Measurements from ENCODE around the gene SLC7A14. TPM values are rescaled to one million over a fixed set of nuclear protein-coding genes. Genes with fewer than 3 reads are reported as not detected.

SLC7A14 gene
- total and polyA plus RNA-seq, 2 experiments from 2014 or later, result 0.05 TPM; not detected in 1

- H3F3A ChIP-seq (ENCODE audit: insufficient read depth), result peaks cover 23% of the 10 kb centered on the region
- H3K4me2 ChIP-seq (ENCODE audit: unreplicated experiment), result no peak overlapping the region
- no peaks in the 10 kb centered on the region for H3K27me3 ChIP-seq (replicated peaks; ENCODE audit: insufficient read depth)
- no peaks in the 10 kb centered on the region for H3K9me2 ChIP-seq (ENCODE audit: insufficient read depth)
- in situ Hi-C loops (cut with MboI), result no loop called here
- H3K27ac ChIP-seq, result no peak overlapping the region
- no peak overlapping the region for H3K9ac ChIP-seq
- WGBS, 2 experiments (ENCODE audit: low coverage in 1 of 2, low lambda C conversion rate in 2 of 2, missing lambda C conversion rate in 2 of 2), result 93 to 100% methylated on average over 3 of the region's 3 CpGs
- H3K4me1 ChIP-seq (ENCODE audit: insufficient read depth), result peaks cover 26% of the 10 kb centered on the region
- H2AFZ ChIP-seq, result no peak overlapping the region
- no peaks in the 10 kb centered on the region for H3K9me3 ChIP-seq (ENCODE audit: low read depth)
- TF ChIP-seq EZH2 (IDR thresholded peaks at IDR 0.05; ENCODE audit: insufficient read depth, poor library complexity, severe bottlenecking), result no peak
- no peak for TF ChIP-seq EZH2phosphoT487 (IDR thresholded peaks at IDR 0.05; ENCODE audit: insufficient read depth, low read depth)
- no peak for DNase-seq
- H3K36me3 ChIP-seq (ENCODE audit: low read depth), result no peaks in the 10 kb centered on the region
- no peaks in the 10 kb centered on the region for H4K20me1 ChIP-seq (ENCODE audit: insufficient read depth)
- no peaks in the 10 kb centered on the region for H3K79me2 ChIP-seq (ENCODE audit: insufficient read depth)
- H3K4me3 ChIP-seq, result no peak overlapping the region
Observed at GRCh38 chr3:170465955-170466354, 119.9 kb downstream of the SLC7A14 start.

DNA sequence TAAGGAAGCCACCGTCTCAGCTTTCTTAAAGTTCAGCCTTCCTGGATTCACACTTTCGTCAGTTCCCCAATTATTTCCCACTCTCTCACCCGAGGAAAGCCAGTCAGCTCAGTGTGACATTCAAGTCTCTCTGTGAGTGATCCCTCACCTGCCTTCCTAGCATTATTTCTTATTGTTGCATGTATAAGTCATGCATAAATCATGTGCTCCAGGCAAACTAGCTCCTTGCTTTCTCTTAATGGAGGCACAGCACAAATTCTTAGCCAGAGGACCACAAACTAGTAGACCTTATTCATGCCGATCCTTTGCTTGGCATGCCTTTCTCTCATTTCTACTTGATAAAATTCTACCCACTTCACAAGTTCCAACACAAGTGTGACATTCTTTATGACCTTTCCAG is 122.9 kb downstream of the SLC7A14 start:
- Histone ChIP-seq H3K79me2 (ENCODE audit: insufficient read depth) (no peaks in the 10 kb centered on the region), H3K4me1 (ENCODE audit: insufficient read depth) (no peaks in the 10 kb centered on the region), H3K9me2 (ENCODE audit: insufficient read depth) (no peaks in the 10 kb centered on the region), H3K36me3 (ENCODE audit: low read depth) (no peaks in the 10 kb centered on the region), H2AFZ (no peak overlapping the region), H3K9ac (no peak overlapping the region), H3F3A (ENCODE audit: insufficient read depth) (no peaks in the 10 kb centered on the region), H3K27me3 (replicated peaks; ENCODE audit: insufficient read depth) (no peaks in the 10 kb centered on the region), H3K27ac (no peak overlapping the region), H3K4me3 (no peak overlapping the region), H3K9me3 (ENCODE audit: low read depth) (no peaks in the 10 kb centered on the region), H3K4me2 (ENCODE audit: unreplicated experiment) (no peak overlapping the region), H4K20me1 (ENCODE audit: insufficient read depth) (no peaks in the 10 kb centered on the region)
- no peak for DNase-seq
- no peak for TF ChIP-seq EZH2phosphoT487 (IDR thresholded peaks at IDR 0.05; ENCODE audit: insufficient read depth, low read depth)
- TF ChIP-seq EZH2 (IDR thresholded peaks at IDR 0.05; ENCODE audit: insufficient read depth, poor library complexity, severe bottlenecking), result no peak
- in situ Hi-C loops (cut with MboI), result no loop called here
- WGBS, 2 experiments (ENCODE audit: low coverage in 1 of 2, low lambda C conversion rate in 2 of 2, missing lambda C conversion rate in 2 of 2), result 68 to 73% methylated on average over 4 of the region's 4 CpGs

GRCh38 chr3:170458285-170458684 is 127.6 kb downstream of the SLC7A14 start:
- in situ Hi-C loops (cut with MboI), result no loop called here
- no peak overlapping the region for H2AFZ ChIP-seq
- H3K4me2 ChIP-seq (ENCODE audit: unreplicated experiment), result no peak overlapping the region
- H3K27ac ChIP-seq, result no peak overlapping the region
- no peak for TF ChIP-seq EZH2 (IDR thresholded peaks at IDR 0.05; ENCODE audit: insufficient read depth, poor library complexity, severe bottlenecking)
- no peak for TF ChIP-seq EZH2phosphoT487 (IDR thresholded peaks at IDR 0.05; ENCODE audit: insufficient read depth, low read depth)
- no peak overlapping the region for H3K9ac ChIP-seq
- H4K20me1 ChIP-seq (ENCODE audit: insufficient read depth), result no peaks in the 10 kb centered on the region
- no peaks in the 10 kb centered on the region for H3K79me2 ChIP-seq (ENCODE audit: insufficient read depth)
- H3K36me3 ChIP-seq (ENCODE audit: low read depth), result no peaks in the 10 kb centered on the region
- no peak for DNase-seq
- no peaks in the 10 kb centered on the region for H3K27me3 ChIP-seq (replicated peaks; ENCODE audit: insufficient read depth)
- H3K9me3 ChIP-seq (ENCODE audit: low read depth), result no peaks in the 10 kb centered on the region
- H3K4me3 ChIP-seq, result no peak overlapping the region
- H3K4me1 ChIP-seq (ENCODE audit: insufficient read depth), result no peaks in the 10 kb centered on the region
- H3F3A ChIP-seq (ENCODE audit: insufficient read depth), result no peaks in the 10 kb centered on the region
- WGBS, 2 experiments (ENCODE audit: low coverage in 1 of 2, low lambda C conversion rate in 2 of 2, missing lambda C conversion rate in 2 of 2), result 42% methylated on average over 4 of the region's 4 CpGs
- H3K9me2 ChIP-seq (ENCODE audit: insufficient read depth), result no peaks in the 10 kb centered on the region

GRCh38 chr3:170454509-170454908 is 131.4 kb downstream of the SLC7A14 start:
- Histone ChIP-seq H3K4me2 (ENCODE audit: unreplicated experiment) (no peak overlapping the region), H4K20me1 (ENCODE audit: insufficient read depth) (no peaks in the 10 kb centered on the region), H3K9ac (no peak overlapping the region), H3K27me3 (replicated peaks; ENCODE audit: insufficient read depth) (no peaks in the 10 kb centered on the region), H3K9me3 (ENCODE audit: low read depth) (no peaks in the 10 kb centered on the region), H3K4me3 (no peak overlapping the region), H3K4me1 (ENCODE audit: insufficient read depth) (no peaks in the 10 kb centered on the region), H3F3A (ENCODE audit: insufficient read depth) (no peaks in the 10 kb centered on the region), H3K9me2 (ENCODE audit: insufficient read depth) (no peaks in the 10 kb centered on the region), H3K36me3 (ENCODE audit: low read depth) (no peaks in the 10 kb centered on the region), H3K79me2 (ENCODE audit: insufficient read depth) (no peaks in the 10 kb centered on the region), H3K27ac (no peak overlapping the region), H2AFZ (no peak overlapping the region)
- no peak for DNase-seq
- 64 to 72% methylated on average over 6 of the region's 6 CpGs for WGBS, 2 experiments (ENCODE audit: low coverage in 1 of 2, low lambda C conversion rate in 2 of 2, missing lambda C conversion rate in 2 of 2)
- TF ChIP-seq EZH2 (IDR thresholded peaks at IDR 0.05; ENCODE audit: insufficient read depth, poor library complexity, severe bottlenecking), result no peak
- TF ChIP-seq EZH2phosphoT487 (IDR thresholded peaks at IDR 0.05; ENCODE audit: insufficient read depth, low read depth), result no peak
- in situ Hi-C loops (cut with MboI), result no loop called here

GRCh38 chr3:170450039-170450438 is 135.8 kb downstream of the SLC7A14 start:
- no peak overlapping the region for H3K4me2 ChIP-seq (ENCODE audit: unreplicated experiment)
- H3K79me2 ChIP-seq (ENCODE audit: insufficient read depth), result no peaks in the 10 kb centered on the region
- no peaks in the 10 kb centered on the region for H3K36me3 ChIP-seq (ENCODE audit: low read depth)
- no peak for TF ChIP-seq EZH2phosphoT487 (IDR thresholded peaks at IDR 0.05; ENCODE audit: insufficient read depth, low read depth)
- TF ChIP-seq EZH2 (IDR thresholded peaks at IDR 0.05; ENCODE audit: insufficient read depth, poor library complexity, severe bottlenecking), result no peak
- no peaks in the 10 kb centered on the region for H3K27me3 ChIP-seq (replicated peaks; ENCODE audit: insufficient read depth)
- H3K4me1 ChIP-seq (ENCODE audit: insufficient read depth), result no peaks in the 10 kb centered on the region
- H2AFZ ChIP-seq, result no peak overlapping the region
- in situ Hi-C loops (cut with MboI), result no loop called here
- no peak for DNase-seq
- H3K9me2 ChIP-seq (ENCODE audit: insufficient read depth), result no peaks in the 10 kb centered on the region
- no peaks in the 10 kb centered on the region for H3K9me3 ChIP-seq (ENCODE audit: low read depth)
- H3K27ac ChIP-seq, result no peak overlapping the region
- H3F3A ChIP-seq (ENCODE audit: insufficient read depth), result no peaks in the 10 kb centered on the region; the same call in 1 of the 2 replicates
- no peaks in the 10 kb centered on the region for H4K20me1 ChIP-seq (ENCODE audit: insufficient read depth)
- WGBS, 2 experiments (ENCODE audit: low coverage in 1 of 2, low lambda C conversion rate in 2 of 2, missing lambda C conversion rate in 2 of 2), result 92 to 99% methylated on average over 2 of the region's 2 CpGs
- no peak overlapping the region for H3K9ac ChIP-seq
- H3K4me3 ChIP-seq, result no peak overlapping the region

Measured in GM23248 (cell line).